H9 (cell line): ENCODE data around the gene TDRD9. TPM values are rescaled to one million over a fixed set of nuclear protein-coding genes. Genes with fewer than 3 reads are reported as not detected.

ENCODE experiments used
- DNase-seq: peaks from one replicate; pipeline ENCODE4 v3.0.0-alpha.2; 2017
- H2AFZ ChIP-seq: one replicate; pipeline ENCODE4 v1.6.1; 2013; ENCODE audit warnings: mild to moderate bottlenecking, low read length, control low read depth, moderate library complexity
- H2AK5ac ChIP-seq: 2 replicates; pipeline ENCODE4 v1.6.1; 2013; ENCODE audit warnings: low read length, control low read depth, mixed read lengths; ENCODE audit not compliant: insufficient read length
- H2BK120ac ChIP-seq: one replicate; pipeline ENCODE4 v1.6.1; 2013; ENCODE audit warnings: low read depth, mild to moderate bottlenecking, low read length, control low read depth, inconsistent platforms; ENCODE audit not compliant: poor library complexity, severe bottlenecking
- H2BK12ac ChIP-seq: 2 replicates; pipeline ENCODE4 v1.6.1; 2013; ENCODE audit warnings: low read length, control low read depth, mixed read lengths, low read depth; ENCODE audit not compliant: insufficient read length
- H2BK15ac ChIP-seq: 2 replicates; pipeline ENCODE4 v1.6.1; 2013; ENCODE audit warnings: low read depth, low read length, control low read depth
- H2BK20ac ChIP-seq: one replicate; pipeline ENCODE4 v1.6.1; 2013; ENCODE audit warnings: low read depth, mild to moderate bottlenecking, low read length, control low read depth, inconsistent platforms; ENCODE audit not compliant: poor library complexity, severe bottlenecking
- H2BK5ac ChIP-seq: 2 replicates; pipeline ENCODE4 v1.6.1; 2013; ENCODE audit warnings: low read length, control low read depth, mixed read lengths; ENCODE audit not compliant: insufficient read length
- H3K14ac ChIP-seq: 2 replicates; pipeline ENCODE4 v1.6.1; 2013; ENCODE audit warnings: low read length, control low read depth; ENCODE audit not compliant: insufficient read depth
- H3K18ac ChIP-seq: 2 replicates; pipeline ENCODE4 v1.6.1; 2013; ENCODE audit warnings: low read depth, mild to moderate bottlenecking, mixed read lengths, low read length, control low read depth; ENCODE audit not compliant: insufficient read length
- H3K23ac ChIP-seq: 2 replicates; pipeline ENCODE4 v1.6.1; 2013; ENCODE audit warnings: low read length, control low read depth, mixed read lengths, low read depth; ENCODE audit not compliant: insufficient read length
- H3K23me2 ChIP-seq: 2 replicates; pipeline ENCODE4 v1.6.1; 2013; ENCODE audit warnings: low read depth, mild to moderate bottlenecking, mixed read lengths, low read length, control low read depth; ENCODE audit not compliant: insufficient read length, poor library complexity, severe bottlenecking
- H3K27ac ChIP-seq: 2 replicates; pipeline ENCODE4 v1.5.1; 2013; ENCODE audit warnings: low read length, control low read depth, mixed read lengths, low read depth; ENCODE audit not compliant: insufficient read length
- H3K27me3 ChIP-seq: 2 replicates; pipeline ENCODE4 v1.6.1; 2013; ENCODE audit warnings: low read length, control low read depth, inconsistent platforms; ENCODE audit not compliant: insufficient read depth
- H3K4ac ChIP-seq: 2 replicates; pipeline ENCODE4 v1.6.1; 2013; ENCODE audit warnings: low read depth, mild to moderate bottlenecking, control low read depth, inconsistent platforms, low read length, moderate library complexity
- H3K4me1 ChIP-seq: 2 replicates; pipeline ENCODE4 v1.6.1; 2013; ENCODE audit warnings: low read length, control low read depth, inconsistent platforms; ENCODE audit not compliant: insufficient read depth
- H3K4me2 ChIP-seq: 2 replicates; pipeline ENCODE4 v1.6.1; 2013; ENCODE audit warnings: low read length, control low read depth, mixed read lengths; ENCODE audit not compliant: insufficient read length, insufficient read depth
- H3K56ac ChIP-seq: 2 replicates; pipeline ENCODE4 v1.6.1; 2013; ENCODE audit warnings: low read depth, mild to moderate bottlenecking, mixed read lengths, low read length, control low read depth; ENCODE audit not compliant: insufficient read length
- H3K79me1 ChIP-seq: 2 replicates; pipeline ENCODE4 v1.6.1; 2013; ENCODE audit warnings: low read depth, mild to moderate bottlenecking, moderate library complexity, low read length, control low read depth, inconsistent platforms; ENCODE audit not compliant: insufficient read depth, poor library complexity, severe bottlenecking
- H3K79me2 ChIP-seq: 2 replicates; pipeline ENCODE4 v1.6.1; 2013; ENCODE audit warnings: low read length, control low read depth, inconsistent platforms; ENCODE audit not compliant: insufficient read depth
- H3K9ac ChIP-seq: 2 replicates; pipeline ENCODE4 v1.6.1; 2013; ENCODE audit warnings: low read length, control low read depth, mixed read lengths; ENCODE audit not compliant: insufficient read length; ENCODE audit errors: extremely low read depth
- H3K9me3 ChIP-seq: one replicate; pipeline ENCODE4 v1.6.1; 2013; ENCODE audit warnings: low read depth, low read length, inconsistent platforms; ENCODE audit not compliant: control insufficient read depth
- H3T11ph ChIP-seq: one replicate; pipeline ENCODE4 v1.6.1; 2013; ENCODE audit warnings: mild to moderate bottlenecking, low read length, control low read depth, inconsistent platforms
- H4K20me1 ChIP-seq: one replicate; pipeline ENCODE4 v1.6.1; 2013; ENCODE audit not compliant: control insufficient read depth, insufficient read length, insufficient read depth
- H4K5ac ChIP-seq: 2 replicates; pipeline ENCODE4 v1.6.1; 2013; ENCODE audit warnings: low read depth, mild to moderate bottlenecking, mixed read lengths, low read length, control low read depth; ENCODE audit not compliant: insufficient read length
- H4K8ac ChIP-seq: replicated peaks from 2 replicates; pipeline ENCODE4 v1.6.1; 2013; ENCODE audit warnings: low read length, control low read depth, mixed read lengths, low read depth; ENCODE audit not compliant: insufficient read length
- H4K91ac ChIP-seq: 2 replicates; pipeline ENCODE4 v1.6.1; 2013; ENCODE audit warnings: low read depth, mild to moderate bottlenecking, moderate library complexity, mixed read lengths, low read length, control low read depth; ENCODE audit not compliant: insufficient read length
- H3K27ac Mint-ChIP-seq, 3 experiments: 2 replicates in 2 of 3; 3 replicates in 1 of 3; pipeline ENCODE4 v1.8.0; 2020 to 2021; ENCODE audit warnings: mixed read lengths in 3 of 3, mild to moderate bottlenecking in 1 of 3, moderate library complexity in 1 of 3
- H3K27me3 Mint-ChIP-seq: 2 replicates; pipeline ENCODE4 v1.8.0; 2021; ENCODE audit warnings: low read depth, mild to moderate bottlenecking, moderate library complexity, mixed read lengths
- H3K36me3 Mint-ChIP-seq, 3 experiments: 2 replicates in 2 of 3; 3 replicates in 1 of 3; pipeline ENCODE4 v1.8.0; 2020 to 2021; ENCODE audit warnings: low read depth in 3 of 3, mixed read lengths in 3 of 3; ENCODE audit not compliant: insufficient read depth in 1 of 3
- H3K4me1 Mint-ChIP-seq, 2 experiments: 2 replicates each; pipeline ENCODE4 v1.8.0; 2020; ENCODE audit warnings: mixed read lengths in 2 of 2
- H3K4me3 Mint-ChIP-seq, 2 experiments: 2 replicates in 1 of 2; 3 replicates in 1 of 2; pipeline ENCODE4 v1.8.0; 2020 to 2021; ENCODE audit warnings: mild to moderate bottlenecking in 2 of 2, mixed read lengths in 2 of 2, moderate library complexity in 1 of 2
- H3K9me3 Mint-ChIP-seq, 2 experiments: 2 replicates in 1 of 2; 3 replicates in 1 of 2; pipeline ENCODE4 v1.8.0; 2020; ENCODE audit warnings: mild to moderate bottlenecking in 2 of 2, mixed read lengths in 2 of 2, moderate library complexity in 1 of 2
- CTCF ChIP-seq: fragments of 200-600 bp; sonication (generic); conservative IDR thresholded peaks from 3 replicates; pipeline ENCODE4 v1.8.0; 2021; ENCODE audit warnings: antibody characterized with exemption, mild to moderate bottlenecking
- WGBS: extraction: QIAGEN DNeasy Blood & Tissue Kit; methylation state at CpG from one replicate; pipeline ENCODE4 v1.1.7; 2013; ENCODE audit warnings: missing lambda C conversion rate, low lambda C conversion rate, mixed read lengths; ENCODE audit not compliant: insufficient read length; ENCODE audit errors: extremely low coverage; 5-methylcytosine and 5-hydroxymethylcytosine counted together
- total RNA-seq: library from RNA; stranded (reverse); gene quantifications from 2 replicates; pipeline ENCODE4 v1.2.1, GENCODE V29; 2021

Gene TDRD9
- total RNA-seq, 1 experiment from 2014 or later = not detected

- H3K4me3 Mint-ChIP-seq = no peak overlapping the region
- H3K9me3 Mint-ChIP-seq = no peaks in the 10 kb centered on the region
- no peaks in the 10 kb centered on the region for H3K36me3 Mint-ChIP-seq
- Histone ChIP-seq H4K8ac (no peak overlapping the region), H3K14ac (no peak overlapping the region), H3K23me2 (no peaks in the 10 kb centered on the region), H4K91ac (no peak overlapping the region), H3K4me2 (no peak overlapping the region), H3K79me1 (no peaks in the 10 kb centered on the region), H3T11ph (no peak overlapping the region), H4K20me1 (no peaks in the 10 kb centered on the region), H3K4ac (no peak overlapping the region), H3K9me3 (no peaks in the 10 kb centered on the region), H4K5ac (no peak overlapping the region), H3K27ac (no peak overlapping the region), H2AK5ac (no peak overlapping the region), H3K79me2 (no peaks in the 10 kb centered on the region), H2BK15ac (no peak overlapping the region), H3K9ac (no peak overlapping the region), H3K27me3 (no peaks in the 10 kb centered on the region), H3K23ac (no peak overlapping the region), H3K18ac (no peak overlapping the region), H2BK120ac (no peak overlapping the region), H3K4me1 (no peaks in the 10 kb centered on the region), H2AFZ (no peak overlapping the region), H2BK12ac (no peak overlapping the region), H2BK20ac (no peak overlapping the region), H3K56ac (no peak overlapping the region), H2BK5ac (no peak overlapping the region)
- H3K27me3 Mint-ChIP-seq = peaks cover 9% of the 10 kb centered on the region
- H3K27ac Mint-ChIP-seq = no peak overlapping the region
- DNase-seq = no peak
- WGBS = no CpG with 5 or more reads among the region's 4 CpGs
- TF ChIP-seq CTCF = peak; percentile 75
- H3K4me1 Mint-ChIP-seq = no peaks in the 10 kb centered on the region
Measured at GRCh38 chr14:104001003-104001402, 72.7 kb downstream of the TDRD9 start.
